ENCODE results near the gene TMEM100. TPM values are rescaled to one million over a fixed set of nuclear protein-coding genes. Genes with fewer than 3 reads are reported as not detected.

The TMEM100 gene
- total and polyA plus RNA-seq, 10 of the 15 experiments (the other 5 are each of a cell fraction or from before 2014, with no cell fraction given), result not detected

DNA sequence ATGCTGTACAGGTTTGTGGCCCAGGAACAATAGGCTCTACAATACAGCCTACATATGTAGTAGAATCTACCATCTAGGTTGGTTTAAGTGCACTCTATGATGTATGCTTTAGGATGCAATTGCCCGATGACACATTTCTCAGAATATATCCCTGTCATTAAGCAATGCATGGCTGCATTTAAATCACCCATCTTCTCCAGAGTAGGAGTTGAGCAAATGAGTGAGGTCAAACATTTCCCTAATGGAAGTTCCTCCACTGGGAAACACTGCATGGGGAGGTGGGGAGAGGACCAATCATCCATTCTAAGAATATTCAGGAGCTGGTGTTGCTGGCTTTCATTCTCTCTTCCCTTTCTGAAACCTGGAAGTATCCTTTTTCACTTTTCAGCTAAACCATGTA, 26.2 kb upstream of the TMEM100 start (continued):
- TF ChIP-seq, protein P1, sequence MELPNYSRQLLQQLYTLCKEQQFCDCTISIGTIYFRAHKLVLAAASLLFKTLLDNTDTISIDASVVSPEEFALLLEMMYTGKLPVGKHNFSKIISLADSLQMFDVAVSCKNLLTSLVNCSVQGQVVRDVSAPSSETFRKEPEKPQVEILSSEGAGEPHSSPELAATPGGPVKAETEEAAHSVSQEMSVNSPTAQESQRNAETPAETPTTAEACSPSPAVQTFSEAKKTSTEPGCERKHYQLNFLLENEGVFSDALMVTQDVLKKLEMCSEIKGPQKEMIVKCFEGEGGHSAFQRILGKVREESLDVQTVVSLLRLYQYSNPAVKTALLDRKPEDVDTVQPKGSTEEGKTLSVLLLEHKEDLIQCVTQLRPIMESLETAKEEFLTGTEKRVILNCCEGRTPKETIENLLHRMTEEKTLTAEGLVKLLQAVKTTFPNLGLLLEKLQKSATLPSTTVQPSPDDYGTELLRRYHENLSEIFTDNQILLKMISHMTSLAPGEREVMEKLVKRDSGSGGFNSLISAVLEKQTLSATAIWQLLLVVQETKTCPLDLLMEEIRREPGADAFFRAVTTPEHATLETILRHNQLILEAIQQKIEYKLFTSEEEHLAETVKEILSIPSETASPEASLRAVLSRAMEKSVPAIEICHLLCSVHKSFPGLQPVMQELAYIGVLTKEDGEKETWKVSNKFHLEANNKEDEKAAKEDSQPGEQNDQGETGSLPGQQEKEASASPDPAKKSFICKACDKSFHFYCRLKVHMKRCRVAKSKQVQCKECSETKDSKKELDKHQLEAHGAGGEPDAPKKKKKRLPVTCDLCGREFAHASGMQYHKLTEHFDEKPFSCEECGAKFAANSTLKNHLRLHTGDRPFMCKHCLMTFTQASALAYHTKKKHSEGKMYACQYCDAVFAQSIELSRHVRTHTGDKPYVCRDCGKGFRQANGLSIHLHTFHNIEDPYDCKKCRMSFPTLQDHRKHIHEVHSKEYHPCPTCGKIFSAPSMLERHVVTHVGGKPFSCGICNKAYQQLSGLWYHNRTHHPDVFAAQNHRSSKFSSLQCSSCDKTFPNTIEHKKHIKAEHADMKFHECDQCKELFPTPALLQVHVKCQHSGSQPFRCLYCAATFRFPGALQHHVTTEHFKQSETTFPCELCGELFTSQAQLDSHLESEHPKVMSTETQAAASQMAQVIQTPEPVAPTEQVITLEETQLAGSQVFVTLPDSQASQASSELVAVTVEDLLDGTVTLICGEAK (IDR thresholded peaks at IDR 0.05; ENCODE audit: borderline replicate concordance), result no peak
- no peak for TF ChIP-seq RAD51 (IDR thresholded peaks at IDR 0.05)
- no peak for TF ChIP-seq ZBED1 (IDR thresholded peaks at IDR 0.05; ENCODE audit: borderline replicate concordance)
- no peak for TF ChIP-seq CREM (IDR thresholded peaks at IDR 0.05; ENCODE audit: low read depth)
- TF ChIP-seq ZNF274 (IDR thresholded peaks at IDR 0.05; ENCODE audit: insufficient read depth, insufficient read length), result no peak
- TF ChIP-seq PAX8 (IDR thresholded peaks at IDR 0.05), result no peak
- TF ChIP-seq SIN3A (IDR thresholded peaks at IDR 0.05; ENCODE audit: low read depth, low read length), result no peak
- no peak for TF ChIP-seq KAT2A (conservative IDR thresholded peaks at IDR 0.05; ENCODE audit: control insufficient read depth, low read depth, low read length)
- TF ChIP-seq, protein P2, sequence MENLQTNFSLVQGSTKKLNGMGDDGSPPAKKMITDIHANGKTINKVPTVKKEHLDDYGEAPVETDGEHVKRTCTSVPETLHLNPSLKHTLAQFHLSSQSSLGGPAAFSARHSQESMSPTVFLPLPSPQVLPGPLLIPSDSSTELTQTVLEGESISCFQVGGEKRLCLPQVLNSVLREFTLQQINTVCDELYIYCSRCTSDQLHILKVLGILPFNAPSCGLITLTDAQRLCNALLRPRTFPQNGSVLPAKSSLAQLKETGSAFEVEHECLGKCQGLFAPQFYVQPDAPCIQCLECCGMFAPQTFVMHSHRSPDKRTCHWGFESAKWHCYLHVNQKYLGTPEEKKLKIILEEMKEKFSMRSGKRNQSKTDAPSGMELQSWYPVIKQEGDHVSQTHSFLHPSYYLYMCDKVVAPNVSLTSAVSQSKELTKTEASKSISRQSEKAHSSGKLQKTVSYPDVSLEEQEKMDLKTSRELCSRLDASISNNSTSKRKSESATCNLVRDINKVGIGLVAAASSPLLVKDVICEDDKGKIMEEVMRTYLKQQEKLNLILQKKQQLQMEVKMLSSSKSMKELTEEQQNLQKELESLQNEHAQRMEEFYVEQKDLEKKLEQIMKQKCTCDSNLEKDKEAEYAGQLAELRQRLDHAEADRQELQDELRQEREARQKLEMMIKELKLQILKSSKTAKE (IDR thresholded peaks at IDR 0.05; ENCODE audit: low read depth, poor library complexity, severe bottlenecking), result no peak

Data from GM12878 (cell line).